Measurements from ENCODE around the gene WFDC8.

Gene WFDC8

GRCh38 chr20:45547206-45547770 lies 31.8 kb downstream of the WFDC8 start, which contains the start of gene EPPIN:
Gene EPPIN, minus strand, starts transcription at chr20:45547401. Its CDS starts 44 bp downstream, at chr20:45547357.
- no peak for DNase-seq

DNA sequence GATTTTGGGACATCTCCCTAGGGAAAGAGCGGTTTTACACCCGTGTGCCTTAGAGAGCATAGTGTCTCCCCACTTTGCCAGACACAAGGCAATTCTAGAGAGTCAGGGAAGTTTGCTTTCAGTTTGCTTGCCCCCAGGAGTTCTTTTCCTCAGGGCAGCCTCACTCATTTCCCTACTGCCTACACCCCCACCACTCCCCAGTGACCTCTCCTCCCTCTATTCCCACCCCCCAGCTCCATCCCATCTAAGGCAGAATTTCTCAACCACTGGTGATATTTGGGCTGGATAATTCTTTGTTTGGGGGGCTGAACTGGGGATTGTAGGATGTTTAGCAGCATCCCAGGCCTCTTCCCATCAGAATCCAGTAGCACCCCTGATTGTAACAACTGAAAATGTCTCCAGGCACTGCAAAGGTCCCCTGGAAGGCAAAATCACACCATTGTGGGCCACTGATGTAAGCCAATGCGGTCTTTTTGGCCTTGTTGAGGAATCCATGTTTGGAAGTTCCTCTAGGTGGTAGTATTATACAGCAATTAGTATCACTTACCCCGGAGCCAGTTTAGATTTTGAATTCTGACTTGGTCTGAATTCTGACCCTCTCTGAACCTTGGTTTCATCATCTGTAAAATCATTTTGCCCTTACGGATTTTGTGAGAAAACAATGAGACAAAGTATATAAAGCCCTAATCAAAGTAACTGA lies 33.2 kb downstream of the WFDC8 start:
- no peak for DNase-seq

GRCh38 chr20:45545351-45545750 lies 33.7 kb downstream of the WFDC8 start:
- no peak for DNase-seq

DNA sequence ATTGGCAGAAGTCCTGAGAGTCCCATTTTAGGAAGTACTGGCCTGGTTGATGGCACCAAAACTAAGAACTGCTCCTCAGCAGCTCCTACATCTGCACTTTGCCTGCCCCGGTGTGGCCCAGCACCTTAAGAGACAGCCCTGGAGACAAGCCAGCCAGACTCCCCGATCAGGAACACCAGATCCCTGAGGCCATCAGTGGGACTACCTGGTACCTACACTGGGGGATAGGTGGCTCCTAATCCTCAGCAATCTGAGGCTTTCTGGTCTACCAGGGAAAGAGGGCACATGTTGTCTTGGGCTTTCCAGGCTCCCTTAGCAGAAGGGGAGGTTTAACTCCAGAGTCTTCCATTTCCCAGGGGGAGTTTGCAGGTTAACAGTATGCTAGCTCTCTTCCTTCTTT lies 39.7 kb downstream of the WFDC8 start, which contains the start of gene WFDC6:
Gene WFDC6 (minus strand): TSS at position 101 of the 400 bp plus-strand sequence. CDS start 75 bp downstream, at position 26.
- no peak for DNase-seq

DNA sequence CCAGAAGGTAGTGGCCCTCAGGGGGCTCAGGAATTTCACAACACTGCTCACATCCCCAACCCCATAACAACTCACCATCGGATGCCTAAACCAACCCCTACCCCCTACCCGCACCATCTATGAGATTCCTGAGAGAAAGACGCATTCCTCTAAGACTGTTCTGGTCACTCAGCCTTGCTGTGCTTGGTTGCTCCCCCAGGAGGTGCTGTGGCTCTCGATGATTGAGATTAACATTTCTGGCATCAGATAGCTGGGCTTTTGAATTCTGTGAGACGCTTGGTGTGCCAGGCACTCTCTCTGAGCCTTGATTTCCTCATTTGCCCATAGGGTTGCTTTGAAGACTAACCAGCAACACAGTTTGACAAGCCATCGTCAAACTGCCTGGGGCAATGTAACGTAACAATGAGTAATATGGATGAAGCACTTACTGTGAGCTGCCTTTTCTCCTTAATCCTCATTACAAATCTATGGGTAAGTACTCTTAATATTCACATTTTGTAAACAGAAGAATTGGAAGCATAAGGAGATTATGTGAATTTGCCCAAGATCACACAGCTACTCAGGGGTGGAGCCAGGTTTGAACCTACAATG lies 40.8 kb downstream of the WFDC8 start:
- no peak for DNase-seq

DNA sequence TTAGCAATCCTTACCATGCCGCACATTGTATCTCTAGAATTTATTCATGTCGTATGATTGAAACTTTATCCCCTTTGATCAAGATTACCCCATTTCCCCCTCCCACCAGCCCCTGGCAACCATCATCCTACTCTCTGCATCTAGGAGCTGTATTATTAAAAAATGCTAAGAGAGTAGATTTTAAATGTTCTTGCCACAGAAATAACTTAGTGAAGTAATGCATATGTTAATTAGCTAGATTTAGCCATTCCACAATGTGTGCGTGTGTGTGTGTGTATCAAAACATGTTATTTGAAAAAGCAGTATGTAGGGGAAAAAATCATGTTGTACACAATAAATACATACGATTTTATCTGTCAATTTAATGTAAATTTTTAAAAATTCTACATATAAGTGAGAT lies 51.8 kb downstream of the WFDC8 start:
- DNase-seq: no peak

GRCh38 chr20:45523821-45524220 lies 55.3 kb downstream of the WFDC8 start:
- no peak for DNase-seq

GRCh38 chr20:45518282-45518681 lies 60.8 kb downstream of the WFDC8 start:
- no peak for DNase-seq

DNA sequence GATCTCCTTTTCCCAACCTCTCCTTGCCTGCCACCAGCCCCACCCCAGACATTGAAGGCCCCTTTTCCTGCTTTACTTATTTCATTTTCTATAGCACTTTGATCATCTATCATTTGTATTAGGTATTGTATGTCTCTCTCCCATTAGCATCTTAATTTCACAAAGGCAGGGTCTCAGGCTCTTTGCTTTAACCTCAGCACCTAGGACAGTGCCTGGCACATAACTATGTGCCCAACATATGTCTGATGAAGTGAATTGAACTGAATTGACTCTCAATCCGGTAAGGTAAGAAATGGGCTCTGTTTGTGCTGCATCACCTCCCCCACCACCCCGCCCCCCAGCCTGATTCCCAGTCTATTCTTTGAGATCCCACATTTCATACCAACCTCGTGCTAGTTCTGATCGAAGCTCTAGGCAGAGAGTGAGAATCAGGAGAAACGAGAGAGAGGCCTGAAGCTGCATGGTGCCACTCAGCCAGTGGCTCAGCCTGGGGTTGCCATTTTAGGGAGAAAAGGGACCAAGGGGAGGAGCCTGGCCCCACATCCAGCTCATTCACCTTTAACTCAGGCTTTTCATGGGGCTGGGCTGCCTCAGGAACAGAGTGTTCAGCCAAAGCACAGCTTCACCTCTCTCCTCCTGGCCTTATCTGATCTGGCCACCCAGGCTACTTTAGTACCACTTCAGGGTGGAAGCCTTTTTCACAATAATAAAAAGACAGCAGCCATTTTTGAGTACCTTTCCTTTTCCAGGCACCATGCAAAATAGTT lies 63.8 kb downstream of the WFDC8 start, which contains the start of gene SPINT3:
Gene SPINT3 (minus strand): TSS at position 476 of the 767 bp plus-strand sequence. CDS start 14 bp downstream, at position 462.
- DNase-seq: no peak

GRCh38 chr20:45510242-45510862 lies 68.7 kb downstream of the WFDC8 start:
- DNase-seq: no peak

GRCh38 chr20:45509091-45509490 lies 70.0 kb downstream of the WFDC8 start:
- DNase-seq: no peak

DNA sequence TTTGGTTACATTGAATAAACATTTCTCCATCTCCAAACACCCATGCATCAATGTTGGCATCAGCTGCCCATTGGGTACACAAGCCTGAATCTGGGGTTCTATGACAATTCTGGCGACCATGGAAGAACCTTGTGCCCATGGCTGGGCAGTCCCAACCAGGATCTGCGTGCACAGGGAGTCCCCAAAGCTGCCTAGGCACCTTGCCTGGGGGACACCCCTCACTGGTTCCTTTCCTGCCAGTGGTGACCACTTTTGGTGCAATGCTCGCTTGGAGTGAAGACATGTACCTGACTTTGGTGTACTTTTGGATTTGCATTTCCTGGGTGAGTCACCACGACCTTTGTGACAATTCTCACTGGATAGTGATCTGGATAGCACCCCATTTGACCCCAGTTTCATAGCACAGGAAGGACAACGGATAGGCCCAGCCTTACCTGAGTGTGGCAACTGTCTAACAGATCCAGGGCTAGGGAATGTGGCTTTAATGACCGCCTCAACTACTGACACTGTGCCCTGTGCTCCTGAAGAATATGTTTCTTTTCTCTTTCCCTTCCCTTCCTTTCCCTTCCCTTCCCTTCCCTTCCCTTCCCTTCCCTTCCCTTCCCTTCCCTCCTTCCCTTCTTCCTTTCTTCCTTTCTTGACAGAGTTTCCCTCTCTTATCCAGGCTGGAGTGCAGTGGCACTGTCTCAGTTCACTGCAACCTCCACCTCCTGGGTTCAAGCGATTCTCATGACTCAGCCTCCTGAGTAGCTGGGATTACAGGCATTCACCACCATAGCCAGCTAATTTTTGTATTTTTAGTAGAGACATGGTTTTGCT lies 70.8 kb downstream of the WFDC8 start:
- DNase-seq: no peak

- no peak for DNase-seq
These were observed 71.9 kb downstream of the WFDC8 start for GRCh38 chr20:45507011-45507820.

DNA sequence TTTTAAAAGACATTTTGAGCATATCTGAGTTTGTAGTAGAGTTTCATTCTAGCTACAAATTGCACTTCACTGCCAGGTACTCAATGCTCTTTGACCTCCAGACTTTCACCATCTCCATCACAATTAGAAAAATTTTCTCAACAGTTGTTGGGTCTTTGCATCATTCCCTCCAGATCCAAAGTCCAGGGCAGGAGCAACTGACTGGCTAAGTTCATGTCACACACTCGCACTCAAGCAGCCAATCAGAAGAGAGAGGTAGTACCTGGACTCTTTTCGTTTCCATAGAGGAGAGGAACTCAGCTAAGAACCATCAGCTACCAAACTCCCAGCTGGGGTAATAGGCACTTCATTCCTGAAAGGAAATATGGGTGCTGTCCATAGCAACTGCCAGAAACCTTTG lies 72.7 kb downstream of the WFDC8 start:
- DNase-seq: no peak

DNA sequence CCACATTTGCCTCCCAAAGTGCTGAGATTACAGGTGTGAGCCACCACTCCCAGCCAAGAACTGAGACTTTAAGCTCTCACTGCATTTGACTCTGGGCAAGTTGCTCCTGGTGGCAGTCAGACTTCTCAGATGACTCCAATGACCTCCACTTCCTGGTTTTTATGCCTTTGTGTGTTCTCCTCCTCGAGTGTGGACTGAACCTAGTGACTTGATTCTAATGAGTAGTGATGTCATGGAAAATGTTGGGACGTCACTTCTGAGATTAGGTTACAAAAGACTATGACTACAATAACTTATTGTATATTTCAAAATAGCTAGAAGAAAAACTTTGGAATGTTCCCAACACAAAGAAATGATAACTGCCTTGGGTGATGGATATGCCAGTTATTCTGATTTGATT lies 75.7 kb downstream of the WFDC8 start:
- DNase-seq: no peak

GRCh38 chr20:45502561-45502960 lies 76.5 kb downstream of the WFDC8 start:
- no peak for DNase-seq
